Keratinocyte (primary cell): ENCODE measurements around the gene STPG2.

Experiments
- CTCF ChIP-seq, 3 experiments: IDR thresholded peaks in 1 of 3; conservative IDR thresholded peaks in 1 of 3; optimal IDR thresholded peaks in 1 of 3; 2 replicates in 2 of 3; 3 replicates in 1 of 3; pipeline versions ENCODE3 to v1.5.1; 2011; ENCODE audit warnings: low read length in 3 of 3, mild to moderate bottlenecking in 3 of 3, moderate library complexity in 2 of 3, control low read depth in 1 of 3, inconsistent platforms in 1 of 3; ENCODE audit not compliant: insufficient read depth in 2 of 3; ENCODE audit errors: extremely low read depth in 1 of 3
- EZH2 ChIP-seq: IDR thresholded peaks from one replicate; pipeline ENCODE4 v1.6.1; 2012; ENCODE audit warnings: inconsistent platforms, mild to moderate bottlenecking, low read length, moderate library complexity

- TF ChIP-seq CTCF (optimal IDR thresholded peaks at IDR 0.05 in 1 of 3, IDR thresholded peaks at IDR 0.05 in 1 of 3, conservative IDR thresholded peaks at IDR 0.05 in 1 of 3; ENCODE audit: extremely low read depth in 1 of 3, insufficient read depth in 2 of 3, low read length in 3 of 3) = no peak
- TF ChIP-seq EZH2 = no peak
These were observed 515.5 kb downstream of the STPG2 start for GRCh38 chr4:97627750-97628149.
